ENCODE measurements around the gene OR2F1.
"Not testable (repeated sequence)": the region's sequence is repeated elsewhere in the genome, so short reads cannot be mapped to it uniquely, and the experiment has no call there.

The OR2F1 gene

DNA sequence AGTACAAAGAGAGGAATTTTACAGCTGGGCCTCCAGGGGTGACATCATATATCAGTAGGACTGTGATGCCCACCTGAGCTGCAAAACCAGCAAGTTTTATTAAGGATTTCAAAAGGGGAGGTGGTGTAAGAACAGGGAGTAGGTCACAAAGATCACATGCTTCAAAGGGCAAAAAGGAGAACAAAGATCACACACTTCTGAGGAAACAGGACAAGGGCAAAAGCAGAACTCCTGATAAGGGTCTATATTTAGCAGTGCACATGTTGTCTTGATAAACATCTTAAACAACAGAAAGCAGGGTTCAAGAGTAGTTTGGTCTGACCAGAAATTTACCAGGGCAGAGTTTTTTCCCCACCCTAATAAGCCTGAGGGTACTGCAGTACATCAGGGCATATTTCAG is 55.4 kb downstream of the OR2F1 start:
- H3K27me3 ChIP-seq (ENCODE audit: insufficient read depth, poor library complexity, severe bottlenecking); H3K27ac ChIP-seq (replicated peaks); H3K4me3 ChIP-seq (replicated peaks; ENCODE audit: insufficient read depth, low read length): not testable (repeated sequence)
- DNase-seq (ENCODE audit: low read depth in 1 of 2, low spot score in 1 of 2), result peak in 1 of 2 experiments; percentile 44
- TF ChIP-seq SPI1 (IDR thresholded peaks at IDR 0.05; ENCODE audit: borderline replicate concordance, low read depth), result peak; percentile 60

DNA sequence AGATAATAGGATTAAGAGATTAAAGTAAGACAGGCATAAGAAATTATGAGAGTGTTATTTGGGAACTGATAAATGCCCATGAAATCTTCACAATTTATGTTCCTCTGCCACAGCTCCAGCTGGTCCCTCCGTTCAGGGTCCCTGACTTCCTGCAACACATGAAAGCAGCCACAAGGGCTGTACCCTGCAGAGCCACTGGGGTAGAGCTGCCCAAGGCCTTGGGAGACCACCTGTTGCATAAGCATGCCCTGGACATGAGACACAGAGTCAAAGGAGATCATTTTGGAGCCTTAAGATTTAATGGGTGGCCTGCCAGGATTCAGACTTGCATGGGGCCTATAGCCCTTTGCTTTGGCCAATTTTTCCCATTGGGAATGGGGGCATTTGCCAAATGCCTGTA is 56.2 kb downstream of the OR2F1 start:
- not testable (repeated sequence) for H3K4me3 ChIP-seq (replicated peaks; ENCODE audit: insufficient read depth, low read length); DNase-seq (ENCODE audit: low read depth in 1 of 2, low spot score in 1 of 2); H3K27me3 ChIP-seq (ENCODE audit: insufficient read depth, poor library complexity, severe bottlenecking); H3K27ac ChIP-seq (replicated peaks)

DNA sequence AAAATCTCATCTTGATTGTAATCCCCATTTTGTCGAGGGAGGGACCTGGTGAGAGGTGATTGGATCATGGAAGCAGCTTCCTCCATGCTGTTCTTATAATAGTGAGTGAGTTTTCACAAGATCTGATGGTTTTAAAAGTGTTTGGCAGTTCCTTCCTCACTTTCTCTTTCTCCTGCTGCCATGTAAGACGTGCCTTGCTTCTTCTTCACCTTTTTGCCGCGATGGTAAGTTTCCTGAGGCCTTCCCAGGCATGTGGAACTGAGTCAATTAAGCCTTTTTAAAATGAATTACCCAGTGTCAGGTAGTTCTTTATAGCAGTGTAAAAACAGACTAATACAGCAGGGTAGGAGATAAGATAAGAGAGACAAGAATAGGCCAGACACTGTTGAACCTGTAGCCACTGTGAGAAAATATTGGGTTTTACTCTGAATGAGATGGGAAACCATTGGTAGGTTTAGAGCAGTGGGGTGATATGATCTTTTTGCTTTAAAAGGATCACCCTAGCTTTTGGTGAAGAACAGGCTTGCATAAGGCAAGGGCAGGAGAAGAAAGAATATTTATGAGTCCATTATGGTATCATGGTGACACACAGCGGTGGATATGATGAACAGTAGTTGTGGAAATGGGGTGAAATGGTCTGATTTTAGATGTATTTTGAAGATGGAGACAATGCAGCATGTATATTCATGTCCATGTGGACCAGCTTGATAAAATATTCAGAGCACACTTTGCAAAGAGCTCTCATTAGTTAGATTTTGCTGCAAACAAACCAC is 57.0 kb downstream of the OR2F1 start:
- H3K27ac ChIP-seq (replicated peaks), result no peak overlapping the region
- TF ChIP-seq, protein P1, sequence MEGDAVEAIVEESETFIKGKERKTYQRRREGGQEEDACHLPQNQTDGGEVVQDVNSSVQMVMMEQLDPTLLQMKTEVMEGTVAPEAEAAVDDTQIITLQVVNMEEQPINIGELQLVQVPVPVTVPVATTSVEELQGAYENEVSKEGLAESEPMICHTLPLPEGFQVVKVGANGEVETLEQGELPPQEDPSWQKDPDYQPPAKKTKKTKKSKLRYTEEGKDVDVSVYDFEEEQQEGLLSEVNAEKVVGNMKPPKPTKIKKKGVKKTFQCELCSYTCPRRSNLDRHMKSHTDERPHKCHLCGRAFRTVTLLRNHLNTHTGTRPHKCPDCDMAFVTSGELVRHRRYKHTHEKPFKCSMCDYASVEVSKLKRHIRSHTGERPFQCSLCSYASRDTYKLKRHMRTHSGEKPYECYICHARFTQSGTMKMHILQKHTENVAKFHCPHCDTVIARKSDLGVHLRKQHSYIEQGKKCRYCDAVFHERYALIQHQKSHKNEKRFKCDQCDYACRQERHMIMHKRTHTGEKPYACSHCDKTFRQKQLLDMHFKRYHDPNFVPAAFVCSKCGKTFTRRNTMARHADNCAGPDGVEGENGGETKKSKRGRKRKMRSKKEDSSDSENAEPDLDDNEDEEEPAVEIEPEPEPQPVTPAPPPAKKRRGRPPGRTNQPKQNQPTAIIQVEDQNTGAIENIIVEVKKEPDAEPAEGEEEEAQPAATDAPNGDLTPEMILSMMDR (IDR thresholded peaks at IDR 0.05; ENCODE audit: insufficient read depth, low read length), result no peak
- no peak for TF ChIP-seq GABPA (IDR thresholded peaks at IDR 0.05; ENCODE audit: low read depth)
- TF ChIP-seq POLR2AphosphoS5 (IDR thresholded peaks at IDR 0.05; ENCODE audit: low read depth), result no peak
- no peak for TF ChIP-seq SPI1 (IDR thresholded peaks at IDR 0.05; ENCODE audit: borderline replicate concordance, low read depth)
- TF ChIP-seq, protein P2, sequence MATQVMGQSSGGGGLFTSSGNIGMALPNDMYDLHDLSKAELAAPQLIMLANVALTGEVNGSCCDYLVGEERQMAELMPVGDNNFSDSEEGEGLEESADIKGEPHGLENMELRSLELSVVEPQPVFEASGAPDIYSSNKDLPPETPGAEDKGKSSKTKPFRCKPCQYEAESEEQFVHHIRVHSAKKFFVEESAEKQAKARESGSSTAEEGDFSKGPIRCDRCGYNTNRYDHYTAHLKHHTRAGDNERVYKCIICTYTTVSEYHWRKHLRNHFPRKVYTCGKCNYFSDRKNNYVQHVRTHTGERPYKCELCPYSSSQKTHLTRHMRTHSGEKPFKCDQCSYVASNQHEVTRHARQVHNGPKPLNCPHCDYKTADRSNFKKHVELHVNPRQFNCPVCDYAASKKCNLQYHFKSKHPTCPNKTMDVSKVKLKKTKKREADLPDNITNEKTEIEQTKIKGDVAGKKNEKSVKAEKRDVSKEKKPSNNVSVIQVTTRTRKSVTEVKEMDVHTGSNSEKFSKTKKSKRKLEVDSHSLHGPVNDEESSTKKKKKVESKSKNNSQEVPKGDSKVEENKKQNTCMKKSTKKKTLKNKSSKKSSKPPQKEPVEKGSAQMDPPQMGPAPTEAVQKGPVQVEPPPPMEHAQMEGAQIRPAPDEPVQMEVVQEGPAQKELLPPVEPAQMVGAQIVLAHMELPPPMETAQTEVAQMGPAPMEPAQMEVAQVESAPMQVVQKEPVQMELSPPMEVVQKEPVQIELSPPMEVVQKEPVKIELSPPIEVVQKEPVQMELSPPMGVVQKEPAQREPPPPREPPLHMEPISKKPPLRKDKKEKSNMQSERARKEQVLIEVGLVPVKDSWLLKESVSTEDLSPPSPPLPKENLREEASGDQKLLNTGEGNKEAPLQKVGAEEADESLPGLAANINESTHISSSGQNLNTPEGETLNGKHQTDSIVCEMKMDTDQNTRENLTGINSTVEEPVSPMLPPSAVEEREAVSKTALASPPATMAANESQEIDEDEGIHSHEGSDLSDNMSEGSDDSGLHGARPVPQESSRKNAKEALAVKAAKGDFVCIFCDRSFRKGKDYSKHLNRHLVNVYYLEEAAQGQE (IDR thresholded peaks at IDR 0.05; ENCODE audit: insufficient replicate concordance, low read depth), result no peak
- H3K27me3 ChIP-seq (ENCODE audit: insufficient read depth, poor library complexity, severe bottlenecking), result no peaks in the 10 kb centered on the region
- H3K4me3 ChIP-seq (replicated peaks; ENCODE audit: insufficient read depth, low read length), result no peak overlapping the region
- DNase-seq (ENCODE audit: low read depth in 1 of 2, low spot score in 1 of 2), result no peak

Data from HL-60 (cell line).